Smooth muscle cell (in vitro differentiated cells): Measurements from ENCODE around the gene SMTNL1. TPM values are rescaled to one million over a fixed set of nuclear protein-coding genes. Genes with fewer than 3 reads are reported as not detected.

ENCODE experiments used
- DNase-seq: peaks from one replicate; lab custom pipeline; 2025; ENCODE audit not compliant: unreplicated experiment; lab: John Stamatoyannopoulos, UW
- H2AFZ ChIP-seq: fragments of 200-600 bp; sonication (generic); 2 replicates; pipeline ENCODE4 v1.6.0; 2016; ENCODE audit warnings: antibody characterized with exemption, low read depth, mild to moderate bottlenecking
- H3F3A ChIP-seq: fragments of 200-600 bp; sonication (generic); 2 replicates; pipeline ENCODE4 v1.6.0; 2017; ENCODE audit warnings: antibody characterized with exemption, low read depth
- H3K27ac ChIP-seq: fragments of 200-600 bp; sonication (generic); 2 replicates; pipeline ENCODE4 v1.5.1; 2016; ENCODE audit warnings: low read depth, mild to moderate bottlenecking
- H3K27me3 ChIP-seq: fragments of 200-600 bp; sonication (generic); 2 replicates; pipeline ENCODE4 v1.6.1; 2016; ENCODE audit warnings: low read depth, mild to moderate bottlenecking
- H3K36me3 ChIP-seq: fragments of 200-600 bp; sonication (generic); 2 replicates; pipeline ENCODE4 v1.5.1; 2016; ENCODE audit warnings: low read depth
- H3K4me1 ChIP-seq: fragments of 200-600 bp; sonication (generic); 2 replicates; pipeline ENCODE4 v1.5.1; 2016; ENCODE audit warnings: low read depth
- H3K4me2 ChIP-seq: fragments of 200-600 bp; sonication (generic); 2 replicates; pipeline ENCODE4 v1.6.0; 2016; ENCODE audit warnings: mild to moderate bottlenecking
- H3K4me3 ChIP-seq: fragments of 200-600 bp; sonication (generic); 2 replicates; pipeline ENCODE4 v1.5.1; 2016; ENCODE audit warnings: mild to moderate bottlenecking
- H3K79me2 ChIP-seq: fragments of 200-600 bp; sonication (generic); 2 replicates; pipeline ENCODE4 v1.6.0; 2016; ENCODE audit warnings: low read depth, mild to moderate bottlenecking
- H3K9ac ChIP-seq: fragments of 200-600 bp; sonication (generic); 2 replicates; pipeline ENCODE4 v1.6.0; 2016; ENCODE audit warnings: low read depth
- H3K9me3 ChIP-seq: fragments of 200-600 bp; sonication (generic); replicated peaks from 2 replicates; pipeline ENCODE4 v1.5.1; 2016; ENCODE audit warnings: low read depth
- H4K20me1 ChIP-seq: fragments of 200-600 bp; sonication (generic); 2 replicates; pipeline ENCODE4 v1.6.0; 2016; ENCODE audit warnings: low read depth
- CTCF ChIP-seq: fragments of 200-600 bp; sonication (generic); IDR thresholded peaks from 2 replicates; pipeline ENCODE4 v1.5.1; 2017; ENCODE audit warnings: borderline replicate concordance, mild to moderate bottlenecking, antibody characterized with exemption; ENCODE audit not compliant: insufficient read depth, poor library complexity, severe bottlenecking
- WGBS: methylation state at CpG from one replicate; pipeline ENCODE4 v1.1.7; 2016; ENCODE audit warnings: low lambda C conversion rate; 5-methylcytosine and 5-hydroxymethylcytosine counted together
- polyA plus RNA-seq: library from polyadenylated mRNA; unstranded; fragments of >200 nt; fragmentation: Nextera tagmentation; extraction: Ambion mirVana; gene quantifications from 2 replicates; pipeline ENCODE4 v1.2.1, GENCODE V29; 2016
- total RNA-seq: library from RNA; depleted of rRNA; stranded (reverse); fragments of >200 nt; gene quantifications from 2 replicates; pipeline ENCODE4 v1.2.3, GENCODE V29; 2014

The SMTNL1 gene
- total and polyA plus RNA-seq, 2 experiments from 2014 or later: not detected

- no peak overlapping the region for H3K4me2 ChIP-seq
- H2AFZ ChIP-seq: no peak overlapping the region
- 96% methylated on average over 4 of the region's 4 CpGs for WGBS
- H4K20me1 ChIP-seq: no peaks in the 10 kb centered on the region
- H3K4me3 ChIP-seq: no peak overlapping the region
- H3K36me3 ChIP-seq: no peaks in the 10 kb centered on the region
- DNase-seq: no peak
- H3K27me3 ChIP-seq: no peaks in the 10 kb centered on the region
- H3K4me1 ChIP-seq: no peaks in the 10 kb centered on the region
- no peak overlapping the region for H3K9ac ChIP-seq
- H3F3A ChIP-seq: no peaks in the 10 kb centered on the region
- H3K79me2 ChIP-seq: no peaks in the 10 kb centered on the region
- no peaks in the 10 kb centered on the region for H3K9me3 ChIP-seq
- no peak for TF ChIP-seq CTCF
- H3K27ac ChIP-seq: no peak overlapping the region
Measured at GRCh38 chr11:57551941-57552340, 14.5 kb downstream of the SMTNL1 start.

- Histone ChIP-seq H3K9me3 (no peaks in the 10 kb centered on the region), H3K4me2 (no peak overlapping the region), H2AFZ (no peak overlapping the region), H3K27me3 (no peaks in the 10 kb centered on the region), H3K36me3 (no peaks in the 10 kb centered on the region), H3F3A (no peaks in the 10 kb centered on the region), H3K9ac (no peak overlapping the region), H3K27ac (no peak overlapping the region), H4K20me1 (no peaks in the 10 kb centered on the region), H3K79me2 (no peaks in the 10 kb centered on the region), H3K4me1 (no peaks in the 10 kb centered on the region), H3K4me3 (no peak overlapping the region)
- DNase-seq: no peak
- TF ChIP-seq CTCF: no peak
- 54% methylated on average over 5 of the region's 5 CpGs for WGBS
Measured at GRCh38 chr11:57552479-57552878, 15.1 kb downstream of the SMTNL1 start.

GRCh38 chr11:57555393-57555792, 18.0 kb downstream of the SMTNL1 start:
- H3K27me3 ChIP-seq: no peaks in the 10 kb centered on the region
- no peak overlapping the region for H3K27ac ChIP-seq
- WGBS: 91% methylated on average over 2 of the region's 2 CpGs
- H3K9ac ChIP-seq: no peak overlapping the region
- H2AFZ ChIP-seq: no peak overlapping the region
- DNase-seq: no peak
- no peak for TF ChIP-seq CTCF
- no peaks in the 10 kb centered on the region for H3F3A ChIP-seq
- no peaks in the 10 kb centered on the region for H3K4me1 ChIP-seq
- H3K36me3 ChIP-seq: no peaks in the 10 kb centered on the region
- no peak overlapping the region for H3K4me3 ChIP-seq
- no peaks in the 10 kb centered on the region for H3K79me2 ChIP-seq
- no peak overlapping the region for H3K4me2 ChIP-seq
- H3K9me3 ChIP-seq: no peaks in the 10 kb centered on the region
- no peaks in the 10 kb centered on the region for H4K20me1 ChIP-seq

- TF ChIP-seq CTCF: no peak
- Histone ChIP-seq H3K4me2 (no peak overlapping the region), H3K27ac (no peak overlapping the region), H3K79me2 (no peaks in the 10 kb centered on the region), H3K9me3 (no peaks in the 10 kb centered on the region), H3K4me3 (no peak overlapping the region), H3F3A (no peaks in the 10 kb centered on the region), H3K4me1 (no peaks in the 10 kb centered on the region), H2AFZ (no peak overlapping the region), H3K36me3 (no peaks in the 10 kb centered on the region), H3K9ac (no peak overlapping the region), H4K20me1 (no peaks in the 10 kb centered on the region), H3K27me3 (no peaks in the 10 kb centered on the region)
- no peak for DNase-seq
- WGBS: 77% methylated on average over 8 of the region's 8 CpGs
Measured at GRCh38 chr11:57556041-57556440, 18.6 kb downstream of the SMTNL1 start.
